HL-60 (cell line): ENCODE results near the gene LINC01488.

Experiments used
- POLR2AphosphoS5 ChIP-seq: IDR thresholded peaks from 2 replicates; pipeline ENCODE4 v1.6.1; 2012; ENCODE audit warnings: low read depth
- SPI1 ChIP-seq: IDR thresholded peaks from 2 replicates; pipeline ENCODE4 v1.6.1; 2012; ENCODE audit warnings: low read depth, mild to moderate bottlenecking, borderline replicate concordance
- TF ChIP-seq, protein P1 (sequence below): IDR thresholded peaks from one replicate; pipeline ENCODE4 v1.5.1; 2011; ENCODE audit warnings: low read length, control low read depth, inconsistent platforms; ENCODE audit not compliant: insufficient read depth

DNA sequence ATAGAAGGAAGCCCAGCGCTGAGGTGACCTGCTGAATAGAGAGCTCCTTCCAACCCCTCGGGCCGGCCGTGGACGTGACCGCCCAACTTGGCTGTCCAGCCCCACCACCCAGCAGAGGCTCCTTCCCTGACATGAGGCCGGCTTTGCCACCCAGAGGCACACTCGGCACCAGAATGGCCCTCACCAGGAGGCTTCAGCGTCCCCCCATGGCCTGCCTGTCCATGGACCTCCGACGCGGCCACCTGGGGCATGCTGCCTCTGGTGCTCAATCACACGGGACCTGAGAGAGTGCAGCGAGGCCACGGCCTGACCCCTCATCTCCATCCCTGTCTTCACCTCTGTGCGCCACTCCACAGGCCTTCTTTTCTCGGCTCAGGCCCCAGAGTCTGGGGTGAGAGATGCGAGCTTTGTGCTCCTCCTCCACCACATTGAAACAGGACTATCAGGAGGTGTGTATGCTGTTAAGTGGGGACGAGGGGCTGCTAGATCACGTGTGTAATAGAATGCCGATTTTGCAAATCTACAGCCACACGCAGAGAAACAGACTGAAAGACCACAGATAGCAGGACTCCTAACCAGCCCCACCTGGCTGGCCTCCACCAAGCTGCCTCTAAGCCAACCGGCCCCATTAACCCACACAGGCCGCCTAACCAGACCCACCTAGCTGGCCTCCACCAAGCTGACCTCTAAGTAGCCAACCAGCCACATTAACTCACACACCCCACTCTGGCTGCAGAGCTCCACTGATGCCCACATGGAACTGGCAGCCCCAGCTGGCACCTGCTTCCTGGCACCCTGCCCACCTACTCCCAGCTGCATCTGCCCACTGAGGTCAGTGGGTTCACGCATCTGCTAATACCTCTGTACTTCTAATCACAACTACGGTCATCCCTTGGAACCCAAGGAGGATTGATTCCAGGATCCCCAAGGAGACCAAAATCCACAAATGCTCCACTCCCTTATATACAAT is 20.7 kb downstream of the LINC01488 start:
- TF ChIP-seq, protein P1, sequence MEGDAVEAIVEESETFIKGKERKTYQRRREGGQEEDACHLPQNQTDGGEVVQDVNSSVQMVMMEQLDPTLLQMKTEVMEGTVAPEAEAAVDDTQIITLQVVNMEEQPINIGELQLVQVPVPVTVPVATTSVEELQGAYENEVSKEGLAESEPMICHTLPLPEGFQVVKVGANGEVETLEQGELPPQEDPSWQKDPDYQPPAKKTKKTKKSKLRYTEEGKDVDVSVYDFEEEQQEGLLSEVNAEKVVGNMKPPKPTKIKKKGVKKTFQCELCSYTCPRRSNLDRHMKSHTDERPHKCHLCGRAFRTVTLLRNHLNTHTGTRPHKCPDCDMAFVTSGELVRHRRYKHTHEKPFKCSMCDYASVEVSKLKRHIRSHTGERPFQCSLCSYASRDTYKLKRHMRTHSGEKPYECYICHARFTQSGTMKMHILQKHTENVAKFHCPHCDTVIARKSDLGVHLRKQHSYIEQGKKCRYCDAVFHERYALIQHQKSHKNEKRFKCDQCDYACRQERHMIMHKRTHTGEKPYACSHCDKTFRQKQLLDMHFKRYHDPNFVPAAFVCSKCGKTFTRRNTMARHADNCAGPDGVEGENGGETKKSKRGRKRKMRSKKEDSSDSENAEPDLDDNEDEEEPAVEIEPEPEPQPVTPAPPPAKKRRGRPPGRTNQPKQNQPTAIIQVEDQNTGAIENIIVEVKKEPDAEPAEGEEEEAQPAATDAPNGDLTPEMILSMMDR, result no peak
- no peak for TF ChIP-seq SPI1
- TF ChIP-seq POLR2AphosphoS5, result no peak
